OCI-LY7 (cell line): ENCODE data around the gene ST6GALNAC1. TPM values are rescaled to one million over a fixed set of nuclear protein-coding genes. Genes with fewer than 3 reads are reported as not detected.
"Not testable (repeated sequence)": the region's sequence is repeated elsewhere in the genome, so short reads cannot be mapped to it uniquely, and the experiment has no call there.

ENCODE experiments used
- BruUV-seq: library from RNA; stranded (reverse); fragments of 400-500 nt; replicated peaks from 2 replicates; lab custom pipeline; 2021; lab: Mats Ljungman, UMichigan
- CTCF ChIA-PET: fragments of 300-600 bp; sonication (Branson Sonifier 250); formaldehyde crosslinking; loops from one replicate; lab custom pipeline; 2022; ENCODE audit warnings: antibody characterized with exemption; ENCODE audit not compliant: unreplicated experiment; lab: Charles Lee
- POLR2A ChIA-PET: fragments of 300-600 bp; sonication (Branson Sonifier 250); formaldehyde crosslinking; loops from one replicate; lab custom pipeline; 2022; ENCODE audit warnings: antibody characterized with exemption; lab: Charles Lee
- DNase-seq: peaks from one replicate; pipeline ENCODE4 v3.0.0-alpha.2; 2015; ENCODE audit warnings: low spot score
- H2AFZ ChIP-seq: fragments of 200-600 bp; sonication (generic), shearing (Covaris generic); 2 replicates; pipeline ENCODE4 v1.6.1; 2014; ENCODE audit warnings: mild to moderate bottlenecking, antibody characterized with exemption, low read length, moderate library complexity
- H3K27ac ChIP-seq: fragments of 200-600 bp; sonication (generic); 2 replicates; pipeline ENCODE4 v1.5.1; 2014; ENCODE audit warnings: mixed run types, low read depth, mild to moderate bottlenecking, moderate library complexity, low read length, inconsistent platforms; ENCODE audit not compliant: poor library complexity, severe bottlenecking
- H3K36me3 ChIP-seq: fragments of 200-600 bp; sonication (generic); 2 replicates; pipeline ENCODE4 v1.6.1; 2014; ENCODE audit warnings: mild to moderate bottlenecking, antibody characterized with exemption, low read length, moderate library complexity, mixed read lengths; ENCODE audit not compliant: insufficient read depth
- H3K4me1 ChIP-seq: fragments of 200-600 bp; sonication (generic); 2 replicates; pipeline ENCODE4 v1.5.1; 2014; ENCODE audit warnings: mild to moderate bottlenecking, low read length; ENCODE audit not compliant: insufficient read depth, poor library complexity, severe bottlenecking
- H3K4me2 ChIP-seq: fragments of 200-600 bp; sonication (generic); 2 replicates; pipeline ENCODE4 v1.6.1; 2014; ENCODE audit warnings: mild to moderate bottlenecking, low read length
- H3K4me3 ChIP-seq: fragments of 200-600 bp; sonication (generic); 2 replicates; pipeline ENCODE4 v1.5.1; 2014; ENCODE audit warnings: mild to moderate bottlenecking, low read depth, low read length; ENCODE audit not compliant: poor library complexity, severe bottlenecking
- H3K79me2 ChIP-seq: fragments of 200-600 bp; sonication (generic); 2 replicates; pipeline ENCODE4 v1.6.1; 2016; ENCODE audit warnings: low read depth, mild to moderate bottlenecking, low read length, moderate library complexity, mixed read lengths; ENCODE audit not compliant: insufficient read depth
- H3K9me2 ChIP-seq: fragments of 200-600 bp; sonication (generic); 2 replicates; pipeline ENCODE4 v1.6.1; 2016; ENCODE audit warnings: mild to moderate bottlenecking, low read length, mixed read lengths; ENCODE audit not compliant: insufficient read depth
- H3K9me3 ChIP-seq: fragments of 200-600 bp; sonication (generic); 2 replicates; pipeline ENCODE4 v1.6.1; 2014; ENCODE audit warnings: mild to moderate bottlenecking, mixed run types, low read length, mixed read lengths
- H4K20me1 ChIP-seq: fragments of 200-600 bp; sonication (generic); 2 replicates; pipeline ENCODE4 v1.6.1; 2014; ENCODE audit warnings: mild to moderate bottlenecking, antibody characterized with exemption, low read length, moderate library complexity, mixed read lengths; ENCODE audit not compliant: insufficient read depth
- EZH2phosphoT487 ChIP-seq: fragments of 200-600 bp; sonication (generic); IDR thresholded peaks from 2 replicates; pipeline ENCODE4 v1.6.1; 2018; ENCODE audit warnings: low read depth, borderline replicate concordance, mild to moderate bottlenecking, mixed run types, antibody characterized with exemption, low read length, moderate library complexity, mixed read lengths
- intact Hi-C: fragments of 100-400 bp; cut with micrococcal nuclease; formaldehyde crosslinking; loops from one replicate; pipeline ENCODE4 v1.10.0; 2022; ENCODE audit not compliant: unreplicated experiment
- total RNA-seq, 2 experiments: library from RNA; depleted of rRNA in 1 of 2; stranded (reverse); fragments of >200 nt in 1 of 2; shearing (Covaris generic) in 1 of 2; gene quantifications; 2 replicates each; pipeline ENCODE4 v1.2.3, GENCODE V29; 2014 to 2022
- TF ChIP-seq, protein P1 (sequence below): fragments of 200-600 bp; sonication (generic); conservative IDR thresholded peaks from 2 replicates; pipeline ENCODE4 v1.5.1; 2014; ENCODE audit warnings: mild to moderate bottlenecking, antibody characterized with exemption, low read length, moderate library complexity, mixed read lengths

The ST6GALNAC1 gene
- total RNA-seq, 2 experiments from 2014 or later, result not detected

DNA sequence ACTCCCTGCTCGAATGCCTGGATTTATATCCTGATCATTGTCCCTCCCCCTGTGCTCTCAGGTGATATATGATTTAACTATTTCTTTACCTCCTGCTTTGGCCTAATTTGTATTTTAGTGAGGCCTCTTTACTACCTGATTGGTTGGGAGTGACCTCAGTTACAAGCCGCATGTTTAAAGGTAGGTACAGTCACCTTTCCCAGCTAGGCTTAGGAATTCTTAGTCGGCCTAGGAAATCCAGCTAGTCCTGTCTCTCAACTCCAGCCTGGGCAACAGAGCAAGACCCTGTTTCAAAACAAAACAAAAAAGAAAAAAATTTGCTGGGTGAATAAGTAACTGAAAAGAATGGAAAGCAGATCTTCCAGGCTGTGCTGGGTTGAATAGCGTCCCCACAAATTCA is 31.1 kb downstream of the ST6GALNAC1 start:
- no peak overlapping the region for H3K4me2 ChIP-seq
- no peak overlapping the region for H3K4me3 ChIP-seq
- CTCF ChIA-PET, result no interaction called here
- POLR2A ChIA-PET, result no interaction called here
- H2AFZ ChIP-seq, result no peak overlapping the region
- no peak for DNase-seq
- TF ChIP-seq, protein P1, sequence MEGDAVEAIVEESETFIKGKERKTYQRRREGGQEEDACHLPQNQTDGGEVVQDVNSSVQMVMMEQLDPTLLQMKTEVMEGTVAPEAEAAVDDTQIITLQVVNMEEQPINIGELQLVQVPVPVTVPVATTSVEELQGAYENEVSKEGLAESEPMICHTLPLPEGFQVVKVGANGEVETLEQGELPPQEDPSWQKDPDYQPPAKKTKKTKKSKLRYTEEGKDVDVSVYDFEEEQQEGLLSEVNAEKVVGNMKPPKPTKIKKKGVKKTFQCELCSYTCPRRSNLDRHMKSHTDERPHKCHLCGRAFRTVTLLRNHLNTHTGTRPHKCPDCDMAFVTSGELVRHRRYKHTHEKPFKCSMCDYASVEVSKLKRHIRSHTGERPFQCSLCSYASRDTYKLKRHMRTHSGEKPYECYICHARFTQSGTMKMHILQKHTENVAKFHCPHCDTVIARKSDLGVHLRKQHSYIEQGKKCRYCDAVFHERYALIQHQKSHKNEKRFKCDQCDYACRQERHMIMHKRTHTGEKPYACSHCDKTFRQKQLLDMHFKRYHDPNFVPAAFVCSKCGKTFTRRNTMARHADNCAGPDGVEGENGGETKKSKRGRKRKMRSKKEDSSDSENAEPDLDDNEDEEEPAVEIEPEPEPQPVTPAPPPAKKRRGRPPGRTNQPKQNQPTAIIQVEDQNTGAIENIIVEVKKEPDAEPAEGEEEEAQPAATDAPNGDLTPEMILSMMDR, result no peak
- TF ChIP-seq EZH2phosphoT487, result no peak
- 0 out of 2 replicates have a peak, but pooled peaks cover 5% of the 10 kb centered on the region for H3K9me3 ChIP-seq
- H3K79me2 ChIP-seq, result no peaks in the 10 kb centered on the region
- no peaks in the 10 kb centered on the region for H4K20me1 ChIP-seq
- no peaks in the 10 kb centered on the region for H3K9me2 ChIP-seq
- no TSS peak for BruUV-seq
- no peaks in the 10 kb centered on the region for H3K36me3 ChIP-seq
- intact Hi-C loops, result no loop called here
- H3K4me1 ChIP-seq, result no peaks in the 10 kb centered on the region
- H3K27ac ChIP-seq, result no peak overlapping the region

DNA sequence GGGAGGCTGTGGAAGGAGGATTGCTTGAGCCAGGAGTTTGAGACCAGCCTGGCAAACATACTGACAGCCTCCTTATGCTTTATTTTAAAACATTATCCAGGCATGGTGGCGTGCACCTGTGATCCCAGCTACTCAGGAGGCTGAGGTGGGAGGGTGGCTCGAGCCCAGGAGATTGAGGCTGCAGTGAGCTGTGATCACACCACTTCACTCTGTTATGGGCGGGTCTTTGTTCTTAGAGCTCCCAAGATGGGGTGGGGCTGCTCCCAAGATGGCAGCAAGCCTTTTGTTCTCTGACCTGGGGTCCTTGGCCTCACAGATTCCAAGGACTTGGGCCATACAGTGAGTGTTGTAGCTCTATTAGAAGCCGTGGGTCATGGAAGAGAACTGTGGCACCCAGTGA is 31.8 kb downstream of the ST6GALNAC1 start:
- 0 out of 2 replicates have a peak, but pooled peaks cover 5% of the 10 kb centered on the region for H3K9me3 ChIP-seq
- TF ChIP-seq EZH2phosphoT487, result no peak
- TF ChIP-seq, protein P1, result no peak
- no TSS peak for BruUV-seq
- no peaks in the 10 kb centered on the region for H3K36me3 ChIP-seq
- no peaks in the 10 kb centered on the region for H3K4me1 ChIP-seq
- no peaks in the 10 kb centered on the region for H3K79me2 ChIP-seq
- H4K20me1 ChIP-seq, result no peaks in the 10 kb centered on the region
- H3K9me2 ChIP-seq, result no peaks in the 10 kb centered on the region
- H3K4me2 ChIP-seq, result no peak overlapping the region
- ChIA-PET CTCF (no interaction called here), POLR2A (interaction anchor here (0.6 kb wide), 1 partner anchor 256 kb away, joined by 3 read pairs; no protein-coding TSS in a partner anchor)
- no peak overlapping the region for H3K4me3 ChIP-seq
- no peak overlapping the region for H3K27ac ChIP-seq
- DNase-seq, result no peak
- no peak overlapping the region for H2AFZ ChIP-seq
- intact Hi-C loops, result no loop called here

DNA sequence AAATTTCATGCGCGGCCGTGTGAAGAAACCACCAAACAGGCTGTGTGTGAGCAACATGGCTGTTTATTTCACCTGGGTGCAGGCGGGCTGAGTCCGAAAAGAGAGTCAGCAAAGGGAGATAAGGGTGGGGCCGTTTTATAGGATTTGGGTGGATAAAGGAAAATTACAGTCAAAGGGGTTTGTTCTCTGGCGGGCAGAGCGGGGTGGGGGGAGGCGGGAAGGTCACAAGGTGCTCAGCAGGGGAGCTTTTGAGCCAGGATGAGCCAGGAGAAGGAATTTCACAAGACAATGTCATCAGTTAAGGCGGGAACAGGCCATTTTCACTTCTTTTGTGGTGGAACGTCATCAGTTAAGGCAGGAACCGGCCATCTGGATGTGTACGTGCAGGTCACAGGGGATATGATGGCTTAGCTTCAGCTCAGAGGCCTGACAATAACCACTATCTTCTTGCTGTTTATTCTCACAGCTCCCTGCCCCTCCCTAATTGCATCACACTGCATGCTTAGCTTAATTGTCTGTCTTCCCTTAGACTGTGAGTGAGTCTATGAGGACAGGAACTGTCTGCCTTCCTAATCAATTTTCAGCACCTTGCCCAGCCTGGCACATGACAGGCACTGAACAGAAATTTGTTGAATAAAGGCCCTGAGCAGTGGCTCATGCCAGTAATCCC is 32.3 kb downstream of the ST6GALNAC1 start:
- H3K36me3 ChIP-seq, H3K9me3 ChIP-seq, BruUV-seq, DNase-seq, CTCF ChIA-PET, H3K27ac ChIP-seq, intact Hi-C loops, H4K20me1 ChIP-seq, H2AFZ ChIP-seq, H3K4me2 ChIP-seq, H3K79me2 ChIP-seq, H3K9me2 ChIP-seq, H3K4me3 ChIP-seq, H3K4me1 ChIP-seq: not testable (repeated sequence)
- POLR2A ChIA-PET, result interaction anchor here (0.6 kb wide), 1 partner anchor 256 kb away, joined by 3 read pairs; no protein-coding TSS in a partner anchor

DNA sequence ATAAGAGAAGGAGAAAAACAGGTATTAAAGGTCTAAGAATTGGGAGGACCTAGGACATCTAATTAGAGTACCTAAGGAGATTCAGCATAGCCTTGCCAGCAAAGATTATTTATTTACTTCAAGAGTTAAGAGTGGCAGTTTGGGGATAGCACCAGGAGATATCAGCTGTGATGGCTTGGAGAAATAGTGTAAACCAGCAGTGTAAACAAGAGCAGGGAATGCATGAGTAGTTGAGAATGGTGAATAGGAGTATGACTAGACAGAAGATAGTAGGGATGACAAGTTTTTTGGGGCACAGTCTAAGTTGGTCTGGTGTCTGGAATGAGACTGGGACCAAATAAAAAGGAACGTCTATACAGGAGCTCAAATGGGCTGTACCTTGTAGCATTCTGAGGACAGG is 36.9 kb downstream of the ST6GALNAC1 start:
- intact Hi-C loops, CTCF ChIA-PET: not testable (repeated sequence)

More for the DNA sequence above, 36.9 kb downstream of the ST6GALNAC1 start:
- H3K27ac ChIP-seq, H3K9me3 ChIP-seq, H4K20me1 ChIP-seq, BruUV-seq, POLR2A ChIA-PET, H3K9me2 ChIP-seq, H3K4me1 ChIP-seq, H2AFZ ChIP-seq, H3K36me3 ChIP-seq, H3K4me2 ChIP-seq, H3K79me2 ChIP-seq, DNase-seq, H3K4me3 ChIP-seq: not testable (repeated sequence)
